NCI-H2196 (cell line): ENCODE results near the gene MAB21L1.

Source experiments
- DNase-seq: peaks from one replicate; lab custom pipeline; 2025; ENCODE audit not compliant: unreplicated experiment; lab: John Stamatoyannopoulos, UW

The MAB21L1 gene

GRCh38 chr13:35480346-35480745 lies 3.9 kb upstream of the MAB21L1 start:
- no peak for DNase-seq

DNA sequence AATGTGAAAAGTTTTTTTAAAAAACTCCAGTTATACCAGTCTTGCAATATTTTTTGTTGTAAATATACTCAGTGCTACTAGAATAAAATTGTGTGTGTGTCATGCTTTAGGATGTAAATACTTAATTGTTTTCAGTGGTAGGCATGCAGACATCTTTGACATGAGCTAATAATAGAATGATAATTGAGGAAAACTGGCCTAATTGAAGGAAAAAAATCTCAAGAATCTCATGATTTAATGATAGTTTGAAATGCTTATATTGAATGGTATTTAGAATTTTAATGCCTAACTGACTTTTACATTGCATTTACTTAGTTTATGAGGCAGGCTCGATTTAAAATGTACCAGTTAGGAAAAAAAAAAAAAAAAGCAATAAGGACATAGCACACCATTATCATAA lies 3.2 kb upstream of the MAB21L1 start:
- DNase-seq: no peak

- DNase-seq: no peak
Observed at GRCh38 chr13:35479038-35479492, 2.6 kb upstream of the MAB21L1 start.

- no peak for DNase-seq
Observed at GRCh38 chr13:35478271-35479037, 2.0 kb upstream of the MAB21L1 start.

- DNase-seq: no peak
Observed at GRCh38 chr13:35477386-35477946, 977 bp upstream of the MAB21L1 start.

- DNase-seq: no peak
Observed at GRCh38 chr13:35475212-35475959, 1.1 kb downstream of the MAB21L1 start.

GRCh38 chr13:35474496-35475211 lies 1.8 kb downstream of the MAB21L1 start:
- DNase-seq: no peak

- no peak for DNase-seq
Observed at GRCh38 chr13:35473802-35474201, 2.7 kb downstream of the MAB21L1 start.

DNA sequence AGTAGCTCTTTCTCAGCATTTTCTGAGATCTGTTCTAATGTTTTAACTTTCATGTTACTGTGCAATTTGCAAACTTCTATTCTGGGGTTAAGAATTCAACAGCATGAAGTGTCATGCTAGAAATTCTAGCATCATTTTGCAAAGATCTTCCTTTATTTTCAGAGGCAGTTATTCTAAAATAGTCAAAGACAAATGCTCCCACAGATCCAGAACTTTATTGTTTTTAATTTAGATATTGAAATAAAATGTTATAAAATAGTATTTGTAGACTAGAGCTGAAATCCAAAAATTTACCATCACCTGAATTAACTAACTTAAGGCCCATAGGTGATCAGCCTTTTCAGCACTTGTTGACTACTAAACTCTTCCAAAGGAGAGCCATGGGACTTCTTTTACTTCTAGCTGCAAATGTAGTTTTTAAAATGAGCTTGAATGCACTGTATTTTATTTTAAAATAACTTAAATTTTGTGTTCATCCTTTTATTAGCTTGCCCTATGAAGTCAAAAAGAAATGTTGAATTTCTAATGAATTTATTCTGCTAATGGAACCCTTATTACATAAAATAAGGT lies 3.2 kb downstream of the MAB21L1 start:
- no peak for DNase-seq

DNA sequence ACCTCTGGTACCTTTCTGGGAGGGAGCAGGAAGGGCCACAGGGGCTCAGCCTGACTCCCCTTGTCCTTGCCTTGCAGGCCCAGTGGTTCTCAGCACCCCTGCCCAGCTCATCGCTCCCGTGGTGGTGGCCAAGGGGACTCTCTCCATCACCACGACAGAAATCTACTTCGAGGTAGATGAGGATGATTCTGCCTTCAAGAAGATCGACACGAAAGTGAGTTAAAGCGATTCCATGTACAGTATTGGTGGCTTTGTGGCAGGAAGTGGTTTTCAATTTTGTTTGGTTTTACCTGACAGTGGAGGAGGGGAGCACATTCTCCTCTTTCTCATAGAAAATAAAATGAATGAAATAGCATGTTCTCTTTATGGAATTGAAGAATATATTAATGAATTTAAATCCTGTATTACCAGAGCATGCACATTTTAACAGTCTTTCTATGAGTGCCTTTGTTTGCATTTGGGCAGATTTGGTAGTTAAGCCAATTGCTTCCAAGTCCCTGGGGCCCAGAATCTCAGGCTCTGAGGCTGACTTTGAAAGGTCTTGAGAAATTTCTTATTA lies 4.1 kb downstream of the MAB21L1 start:
- no peak for DNase-seq

- DNase-seq: no peak
Observed at GRCh38 chr13:35471706-35472322, 4.7 kb downstream of the MAB21L1 start.

DNA sequence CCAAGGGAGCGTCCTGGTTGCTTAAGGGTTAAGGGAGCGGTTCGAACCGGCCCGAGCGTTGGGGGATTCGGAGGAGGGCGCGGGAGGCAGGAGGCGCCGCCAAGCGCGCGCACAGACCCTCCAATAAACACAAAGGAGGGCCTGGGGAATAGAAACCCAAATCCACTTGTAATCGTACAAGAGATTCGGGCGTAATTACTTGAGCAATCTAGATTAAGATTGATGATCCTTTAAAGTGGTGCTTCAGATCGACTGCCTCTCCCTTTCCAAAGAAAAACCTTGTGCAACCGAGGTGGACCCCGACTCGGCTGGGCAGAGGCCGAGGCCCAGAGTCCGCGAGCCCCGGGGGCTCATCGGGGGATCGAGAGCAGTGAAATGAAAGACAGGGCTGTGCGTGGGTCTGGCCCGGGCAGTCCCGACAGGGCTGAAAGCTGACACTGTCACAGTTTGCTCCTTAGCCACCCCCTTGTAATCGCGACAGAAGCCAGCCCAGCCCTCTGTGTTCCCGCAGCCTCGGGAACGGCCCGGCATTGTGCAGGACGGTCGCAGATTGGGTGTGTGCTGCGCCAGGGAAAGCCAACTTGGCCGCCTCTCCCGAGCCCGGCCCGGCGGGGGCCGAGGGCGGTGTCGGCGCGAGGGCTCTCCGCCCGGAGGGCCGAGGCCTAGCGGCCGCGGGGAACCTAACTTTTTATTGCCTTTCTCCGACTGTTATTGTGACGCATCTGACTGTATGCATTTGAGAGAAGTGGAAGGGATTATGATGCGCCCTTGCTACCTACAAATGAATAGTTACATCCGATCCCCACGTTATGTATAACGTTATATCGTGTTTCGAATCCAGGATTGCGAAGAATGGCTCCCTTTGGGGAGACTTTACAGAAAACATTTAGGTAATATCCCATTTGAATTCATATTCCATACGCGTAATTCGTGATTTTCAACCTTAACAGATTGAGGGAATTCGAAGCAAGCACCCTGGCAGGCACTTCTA lies 5.5 kb downstream of the MAB21L1 start:
- no peak for DNase-seq

GRCh38 chr13:35469806-35470525 lies 6.5 kb downstream of the MAB21L1 start:
- no peak for DNase-seq

GRCh38 chr13:35468195-35468594 lies 8.3 kb downstream of the MAB21L1 start:
- DNase-seq: no peak

GRCh38 chr13:35465371-35465770 lies 11.1 kb downstream of the MAB21L1 start:
- no peak for DNase-seq

DNA sequence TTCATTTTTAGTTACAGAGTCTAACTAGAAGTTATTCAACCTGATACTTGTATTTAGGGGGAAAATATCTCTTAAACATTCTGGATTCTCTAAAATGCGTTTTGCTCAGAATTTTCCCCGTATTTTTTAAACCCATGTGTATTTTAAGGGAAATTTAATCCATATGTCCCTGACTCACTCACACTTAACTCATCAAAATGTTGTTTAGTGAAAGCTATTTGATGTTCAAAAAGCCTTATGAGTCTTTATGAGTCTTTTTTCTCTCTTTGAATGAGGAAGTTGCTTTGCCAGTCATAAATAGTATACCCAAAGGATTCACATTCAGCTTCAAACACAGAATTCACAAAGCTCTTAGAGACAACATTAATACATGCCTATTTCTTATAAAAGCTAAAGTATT lies 16.4 kb downstream of the MAB21L1 start:
- DNase-seq: no peak

- DNase-seq: no peak
Observed at GRCh38 chr13:35457258-35457657, 19.2 kb downstream of the MAB21L1 start.

GRCh38 chr13:35455022-35455421 lies 21.5 kb downstream of the MAB21L1 start:
- DNase-seq: no peak
